Transverse colon (tissue), 4 donors: ENCODE data around the gene FOXI1. TPM values are rescaled to one million over a fixed set of nuclear protein-coding genes. Genes with fewer than 3 reads are reported as not detected.

Experiments
- DNase-seq: peaks from one replicate; pipeline ENCODE4 v3.0.0-alpha.2; 2019
- H3K27ac ChIP-seq, 4 donors: fragments of 200-600 bp; sonication (generic); 2 replicates each; pipeline ENCODE4 v1.5.1; 2016 to 2018; ENCODE audit warnings: inconsistent platforms in 4 of 4
- H3K27me3 ChIP-seq: fragments of 200-600 bp; sonication (generic); 2 replicates; pipeline ENCODE4 v1.5.1; 2017; ENCODE audit warnings: inconsistent platforms
- H3K36me3 ChIP-seq, 4 donors: fragments of 200-600 bp; sonication (generic); 2 replicates each; pipeline ENCODE4 v1.5.1; 2017 to 2019; ENCODE audit warnings: inconsistent platforms in 4 of 4
- H3K4me1 ChIP-seq, 4 donors: fragments of 200-600 bp; sonication (generic); 2 replicates each; pipeline ENCODE4 v1.5.1; 2017 to 2020; ENCODE audit warnings: inconsistent platforms in 4 of 4
- H3K4me3 ChIP-seq, 4 donors: fragments of 200-600 bp; sonication (generic); 1 replicate in 1 of 4; 2 replicates in 3 of 4; pipeline versions ENCODE4 v1.5.1 to v1.6.1; 2017 to 2019; ENCODE audit warnings: inconsistent platforms in 4 of 4
- H3K9me3 ChIP-seq, 2 donors: fragments of 200-600 bp; sonication (generic); 2 replicates each; pipeline ENCODE4 v1.5.1; 2017 to 2019; ENCODE audit warnings: inconsistent platforms in 2 of 2
- EP300 ChIP-seq: sonication (generic); formaldehyde crosslinking; IDR thresholded peaks from one replicate; pipeline ENCODE4 v1.6.1; 2017; ENCODE audit warnings: antibody characterized with exemption, low read depth
- POLR2A ChIP-seq: fragments of 450-650 bp; IDR thresholded peaks from one replicate; pipeline ENCODE4 v1.6.1; 2016; ENCODE audit warnings: antibody characterized with exemption, mild to moderate bottlenecking, moderate library complexity
- POLR2AphosphoS5 ChIP-seq, 3 donors: sonication (generic); formaldehyde crosslinking; IDR thresholded peaks; one replicate each; pipeline ENCODE4 v1.6.1; 2016; ENCODE audit warnings: antibody characterized with exemption in 3 of 3
- WGBS, 2 donors: methylation state at CpG; one replicate each; pipeline ENCODE4 v1.1.5; 2018; ENCODE audit warnings: low coverage in 1 of 2; 5-methylcytosine and 5-hydroxymethylcytosine counted together
- in situ Hi-C, 4 donors: fragments of 200-750 bp; cut with MboI; loops; one replicate each; pipeline versions ENCODE4 v1.15.0 to v1.15.1; 2017; ENCODE audit warnings: low sequenced_read_pairs in 3 of 4, low pct_ligation_motif_present in 1 of 4, low pct_unique_long_range_greater_than_20kb in 1 of 4
- intact Hi-C: fragments of 100-400 bp; cut with DNase I; formaldehyde crosslinking; loops from one replicate; pipeline ENCODE4 v1.15.1; 2023; ENCODE audit warnings: low total_unique reads
- total RNA-seq, 4 donors: library from RNA; depleted of rRNA; stranded (reverse); fragments of >200 nt; gene quantifications; one replicate each; pipeline ENCODE4 v1.1.0, GENCODE V29; 2016
- TF ChIP-seq, protein P1 (sequence below), 5 experiments: fragments of 200-600 bp in 3 of 5; fragments of 450-650 bp in 2 of 5; sonication (generic) in 3 of 5; IDR thresholded peaks; 1 replicate in 2 of 5; 2 replicates in 3 of 5; pipeline ENCODE4 v1.5.1; 2016 to 2017; ENCODE audit warnings: antibody characterized with exemption in 5 of 5, inconsistent platforms in 3 of 5, mild to moderate bottlenecking in 2 of 5, moderate library complexity in 1 of 5

The FOXI1 gene
- total RNA-seq, 4 donors from 2014 or later = not detected

DNA sequence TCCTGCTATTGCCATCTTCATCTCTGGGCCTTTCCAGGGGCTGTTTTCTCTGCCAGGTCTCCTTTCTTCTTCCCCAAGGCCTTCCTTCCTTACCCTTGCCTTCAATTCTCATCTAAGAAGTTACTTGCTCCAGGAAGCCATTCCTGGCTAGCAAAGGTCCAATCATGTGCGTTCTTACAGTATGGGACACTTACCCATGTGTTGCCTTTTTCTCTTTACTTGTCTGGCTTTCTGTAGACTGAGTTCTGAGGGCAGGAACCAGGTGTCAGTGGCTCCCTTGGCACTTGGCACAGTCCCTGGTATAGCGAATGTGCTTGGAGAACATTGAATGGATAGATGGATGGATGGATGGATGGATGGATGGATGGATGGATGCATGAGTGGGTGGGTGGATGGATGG, 10.2 kb downstream of the FOXI1 start:
- Histone ChIP-seq H3K36me3 (no peaks in the 10 kb centered on the region), H3K4me3 (no peak overlapping the region), H3K9me3 (no peaks in the 10 kb centered on the region), H3K4me1 (no peaks in the 10 kb centered on the region), H3K27me3 (no peaks in the 10 kb centered on the region), H3K27ac (no peak overlapping the region)
- no peak for TF ChIP-seq POLR2AphosphoS5 (IDR thresholded peaks at IDR 0.05)
- TF ChIP-seq, protein P1, sequence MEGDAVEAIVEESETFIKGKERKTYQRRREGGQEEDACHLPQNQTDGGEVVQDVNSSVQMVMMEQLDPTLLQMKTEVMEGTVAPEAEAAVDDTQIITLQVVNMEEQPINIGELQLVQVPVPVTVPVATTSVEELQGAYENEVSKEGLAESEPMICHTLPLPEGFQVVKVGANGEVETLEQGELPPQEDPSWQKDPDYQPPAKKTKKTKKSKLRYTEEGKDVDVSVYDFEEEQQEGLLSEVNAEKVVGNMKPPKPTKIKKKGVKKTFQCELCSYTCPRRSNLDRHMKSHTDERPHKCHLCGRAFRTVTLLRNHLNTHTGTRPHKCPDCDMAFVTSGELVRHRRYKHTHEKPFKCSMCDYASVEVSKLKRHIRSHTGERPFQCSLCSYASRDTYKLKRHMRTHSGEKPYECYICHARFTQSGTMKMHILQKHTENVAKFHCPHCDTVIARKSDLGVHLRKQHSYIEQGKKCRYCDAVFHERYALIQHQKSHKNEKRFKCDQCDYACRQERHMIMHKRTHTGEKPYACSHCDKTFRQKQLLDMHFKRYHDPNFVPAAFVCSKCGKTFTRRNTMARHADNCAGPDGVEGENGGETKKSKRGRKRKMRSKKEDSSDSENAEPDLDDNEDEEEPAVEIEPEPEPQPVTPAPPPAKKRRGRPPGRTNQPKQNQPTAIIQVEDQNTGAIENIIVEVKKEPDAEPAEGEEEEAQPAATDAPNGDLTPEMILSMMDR (IDR thresholded peaks at IDR 0.05) = no peak
- no peak for TF ChIP-seq POLR2A
- no peak for TF ChIP-seq EP300
- in situ Hi-C loops (no loop called here), intact Hi-C loops (loop anchor here (1.0 kb wide), 1 partner anchor 17 kb away; no protein-coding TSS in a partner anchor)
- 88% methylated on average over 2 of the region's 2 CpGs; no CpG with 5 or more reads in 1 of the 2 donors for WGBS, 2 donors
- no peak for DNase-seq

DNA sequence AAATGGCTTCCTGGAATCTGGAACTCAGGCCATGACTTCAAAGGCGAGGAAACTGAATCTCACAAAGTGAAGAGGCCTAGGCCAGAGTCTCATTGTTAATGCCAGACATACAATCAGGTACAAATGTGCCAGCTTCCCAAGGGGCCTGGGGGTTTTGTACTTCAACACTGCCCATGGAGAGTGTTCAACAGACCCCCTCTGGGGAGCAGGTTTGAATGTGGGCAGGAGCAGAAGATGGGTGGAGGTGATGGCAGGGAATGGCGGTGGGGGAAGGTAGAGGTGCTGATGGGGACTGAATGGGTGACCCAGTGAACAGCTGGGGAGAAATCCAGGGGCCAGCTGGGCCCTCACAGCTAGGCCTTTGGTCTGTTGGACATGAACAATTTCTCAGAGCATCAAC, 12.0 kb downstream of the FOXI1 start:
- intact Hi-C loops = no loop called here
- TF ChIP-seq POLR2AphosphoS5 (IDR thresholded peaks at IDR 0.05) (no peak), EP300 (no peak), POLR2A (no peak)
- TF ChIP-seq, protein P1 (IDR thresholded peaks at IDR 0.05) = no peak
- 33 to 93% methylated on average over 1 to 2 of the region's 2 CpGs for WGBS, 2 donors
- Histone ChIP-seq H3K36me3 (no peaks in the 10 kb centered on the region), H3K4me1 (no peaks in the 10 kb centered on the region), H3K27ac (no peak overlapping the region), H3K4me3 (no peak overlapping the region), H3K9me3 (no peaks in the 10 kb centered on the region), H3K27me3 (no peaks in the 10 kb centered on the region)
- in situ Hi-C loops = no loop called here
- DNase-seq = no peak

DNA sequence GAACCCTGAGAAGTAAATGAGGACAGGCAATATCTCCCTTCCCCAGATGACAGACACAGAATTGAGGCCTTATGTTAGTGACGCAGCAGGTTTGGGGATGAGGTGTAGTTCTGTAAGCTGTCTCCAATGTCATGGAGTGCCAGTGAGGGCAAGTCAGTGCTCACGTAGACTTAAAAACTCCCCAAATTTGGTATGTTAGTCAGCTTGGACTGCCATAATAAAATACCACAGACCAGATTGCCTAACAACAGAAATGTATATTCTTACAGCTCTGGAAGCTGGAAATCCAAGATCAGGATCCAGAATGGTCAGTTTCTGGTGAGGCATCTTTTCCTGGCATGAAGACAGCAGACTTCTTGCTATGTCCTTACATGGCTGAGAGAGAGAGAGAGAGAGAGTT, 14.9 kb downstream of the FOXI1 start:
- Histone ChIP-seq H3K27ac (no peak overlapping the region), H3K36me3 (no peaks in the 10 kb centered on the region), H3K9me3 (no peaks in the 10 kb centered on the region), H3K4me1 (no peaks in the 10 kb centered on the region), H3K27me3 (no peaks in the 10 kb centered on the region), H3K4me3 (no peak overlapping the region)
- in situ Hi-C loops = no loop called here
- DNase-seq = no peak
- WGBS, 2 donors = 92% methylated on average over 2 of the region's 2 CpGs; no CpG with 5 or more reads in 1 of the 2 donors
- no peak for TF ChIP-seq POLR2AphosphoS5 (IDR thresholded peaks at IDR 0.05)
- no peak for TF ChIP-seq EP300
- TF ChIP-seq, protein P1 (IDR thresholded peaks at IDR 0.05) = no peak
- no peak for TF ChIP-seq POLR2A
- intact Hi-C loops = no loop called here

DNA sequence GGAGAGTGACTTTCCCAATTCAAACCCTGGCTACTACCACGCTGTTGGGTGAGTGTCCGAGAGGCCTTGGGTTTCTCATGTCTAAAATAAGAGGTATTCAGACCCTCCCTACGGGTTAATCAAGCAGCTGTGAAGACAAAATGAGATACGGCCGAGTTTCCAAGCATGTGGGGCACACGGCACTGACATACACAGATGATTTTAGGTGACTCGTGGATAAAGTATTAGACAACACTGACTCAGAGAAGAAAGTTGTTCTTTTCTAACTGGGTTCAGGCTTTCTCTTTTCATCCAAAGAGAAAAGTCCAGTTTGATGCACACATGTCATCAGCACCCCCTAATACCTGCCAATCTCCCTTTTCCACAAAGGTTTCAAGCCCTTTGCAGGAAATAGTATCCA, 15.6 kb downstream of the FOXI1 start:
- 68 to 70% methylated on average over 2 to 7 of the region's 7 CpGs for WGBS, 2 donors
- no peak overlapping the region for H3K27ac ChIP-seq
- no peak for DNase-seq
- H3K9me3 ChIP-seq = peaks cover 0 to 3% of the 10 kb centered on the region in 2 donors
- no peaks in the 10 kb centered on the region for H3K27me3 ChIP-seq
- H3K4me3 ChIP-seq = no peak overlapping the region
- H3K36me3 ChIP-seq = no peaks in the 10 kb centered on the region
- in situ Hi-C loops = no loop called here
- intact Hi-C loops = no loop called here
- H3K4me1 ChIP-seq = no peaks in the 10 kb centered on the region
- TF ChIP-seq POLR2A = no peak
- no peak for TF ChIP-seq POLR2AphosphoS5 (IDR thresholded peaks at IDR 0.05)
- TF ChIP-seq, protein P1 (IDR thresholded peaks at IDR 0.05) = no peak
- TF ChIP-seq EP300 = no peak
